IPS-20b (cell line): ENCODE measurements around the gene TNC.

Experiments
- H3K27ac ChIP-seq: one replicate; pipeline ENCODE4 v1.5.1; 2013; ENCODE audit warnings: low read length
- H3K27me3 ChIP-seq: 2 replicates; pipeline ENCODE4 v1.6.1; 2013; ENCODE audit warnings: mild to moderate bottlenecking, low read length, inconsistent platforms; ENCODE audit not compliant: insufficient read depth
- H3K36me3 ChIP-seq: 2 replicates; pipeline ENCODE4 v1.6.1; 2013; ENCODE audit warnings: low read depth, mild to moderate bottlenecking, inconsistent platforms, low read length, moderate library complexity; ENCODE audit not compliant: insufficient read depth
- H3K4me1 ChIP-seq: 2 replicates; pipeline ENCODE4 v1.6.1; 2013; ENCODE audit warnings: mild to moderate bottlenecking, control low read depth, inconsistent platforms, low read length, moderate library complexity; ENCODE audit not compliant: insufficient read depth
- H3K4me3 ChIP-seq: 2 replicates; pipeline ENCODE4 v1.5.1; 2013; ENCODE audit warnings: mild to moderate bottlenecking, low read length, inconsistent platforms
- H3K9ac ChIP-seq: 2 replicates; pipeline ENCODE4 v1.6.1; 2013; ENCODE audit warnings: low read depth, mild to moderate bottlenecking, inconsistent platforms, low read length, moderate library complexity
- H3K9me3 ChIP-seq: 2 replicates; pipeline ENCODE4 v1.6.1; 2013; ENCODE audit warnings: mild to moderate bottlenecking, low read depth, low read length, inconsistent platforms; ENCODE audit not compliant: insufficient read depth

TNC gene

DNA sequence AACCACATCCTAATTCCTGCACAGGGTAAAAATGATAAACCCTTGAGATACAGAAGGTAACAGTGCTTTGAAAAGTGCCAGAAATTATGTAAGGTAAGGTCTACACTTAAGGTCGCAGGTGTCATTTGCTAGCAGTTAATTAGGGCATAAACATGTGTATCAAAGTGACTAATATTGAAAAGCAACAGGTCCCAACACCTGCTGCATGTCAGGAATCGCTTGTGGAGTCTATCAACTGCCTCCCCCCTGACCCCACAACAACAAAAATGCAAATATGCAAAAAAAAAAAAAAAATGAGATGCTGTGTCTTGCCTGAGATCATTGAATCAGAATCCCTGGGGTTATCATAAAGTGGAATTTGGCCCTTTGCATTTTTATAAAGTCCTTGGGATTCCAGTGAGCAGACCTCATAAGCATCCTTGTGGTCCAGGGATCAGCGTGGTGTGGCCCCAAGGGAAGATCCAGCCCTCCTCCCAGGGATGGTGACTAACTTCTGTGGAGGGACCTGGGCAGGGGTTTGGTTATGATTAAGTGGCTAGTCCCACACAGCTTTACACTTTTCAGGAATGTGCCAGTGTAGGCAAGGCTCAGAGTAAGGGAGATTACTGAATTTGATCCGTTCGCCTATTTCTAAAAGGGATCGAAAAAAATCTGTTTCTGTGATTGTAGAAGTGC, 95.1 kb downstream of the TNC start:
- no peaks in the 10 kb centered on the region for H3K36me3 ChIP-seq
- H3K9me3 ChIP-seq = no peaks in the 10 kb centered on the region
- no peak overlapping the region for H3K4me3 ChIP-seq
- H3K27ac ChIP-seq = no peak overlapping the region
- H3K9ac ChIP-seq = no peak overlapping the region
- H3K27me3 ChIP-seq = no peaks in the 10 kb centered on the region
- no peaks in the 10 kb centered on the region for H3K4me1 ChIP-seq

GRCh38 chr9:115018547-115019435, 99.2 kb downstream of the TNC start:
- H3K9ac ChIP-seq = no peak overlapping the region
- no peak overlapping the region for H3K4me3 ChIP-seq
- H3K27ac ChIP-seq = no peak overlapping the region
- H3K27me3 ChIP-seq = no peaks in the 10 kb centered on the region
- no peaks in the 10 kb centered on the region for H3K4me1 ChIP-seq
- H3K36me3 ChIP-seq = no peaks in the 10 kb centered on the region
- H3K9me3 ChIP-seq = no peaks in the 10 kb centered on the region

- H3K27ac ChIP-seq = no peak overlapping the region
- no peaks in the 10 kb centered on the region for H3K27me3 ChIP-seq
- no peaks in the 10 kb centered on the region for H3K4me1 ChIP-seq
- no peak overlapping the region for H3K9ac ChIP-seq
- H3K9me3 ChIP-seq = no peaks in the 10 kb centered on the region
- H3K4me3 ChIP-seq = no peak overlapping the region
- no peaks in the 10 kb centered on the region for H3K36me3 ChIP-seq
Measured at GRCh38 chr9:115016344-115016743, 101.6 kb downstream of the TNC start.

- no peaks in the 10 kb centered on the region for H3K9me3 ChIP-seq
- no peak overlapping the region for H3K4me3 ChIP-seq
- no peaks in the 10 kb centered on the region for H3K27me3 ChIP-seq
- no peaks in the 10 kb centered on the region for H3K36me3 ChIP-seq
- H3K9ac ChIP-seq = no peak overlapping the region
- H3K4me1 ChIP-seq = no peaks in the 10 kb centered on the region
- H3K27ac ChIP-seq = no peak overlapping the region
Measured at GRCh38 chr9:115015018-115015635, 102.8 kb downstream of the TNC start.

DNA sequence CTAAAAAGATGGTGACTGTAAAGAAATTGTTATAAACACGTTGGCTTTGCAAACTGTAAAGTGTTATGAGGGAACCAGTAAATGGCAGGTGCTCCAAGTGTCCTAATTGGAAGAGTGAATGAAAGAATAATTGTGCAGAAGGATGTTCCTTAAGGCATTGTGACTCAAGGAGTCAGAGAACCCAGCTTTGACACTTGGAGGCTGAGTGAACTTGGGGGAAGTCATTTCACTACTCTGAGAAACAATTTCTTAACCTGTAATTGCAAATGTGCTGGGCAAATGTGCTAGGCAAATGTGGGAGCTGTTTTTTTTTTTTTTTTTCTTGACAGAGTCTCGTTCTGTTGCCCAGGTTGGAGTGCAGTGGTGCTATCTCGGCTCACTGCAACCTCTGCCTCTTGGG, 103.5 kb downstream of the TNC start:
- Histone ChIP-seq H3K27ac (no peak overlapping the region), H3K9me3 (no peaks in the 10 kb centered on the region), H3K4me3 (no peak overlapping the region), H3K4me1 (no peaks in the 10 kb centered on the region), H3K36me3 (no peaks in the 10 kb centered on the region), H3K27me3 (no peaks in the 10 kb centered on the region), H3K9ac (no peak overlapping the region)

GRCh38 chr9:115013998-115014397, 104.0 kb downstream of the TNC start:
- H3K27ac ChIP-seq = no peak overlapping the region
- no peaks in the 10 kb centered on the region for H3K9me3 ChIP-seq
- no peaks in the 10 kb centered on the region for H3K4me1 ChIP-seq
- no peaks in the 10 kb centered on the region for H3K36me3 ChIP-seq
- no peak overlapping the region for H3K4me3 ChIP-seq
- H3K27me3 ChIP-seq = no peaks in the 10 kb centered on the region
- H3K9ac ChIP-seq = no peak overlapping the region

GRCh38 chr9:115012486-115012885, 105.5 kb downstream of the TNC start:
- no peaks in the 10 kb centered on the region for H3K4me1 ChIP-seq
- no peak overlapping the region for H3K27ac ChIP-seq
- H3K4me3 ChIP-seq = no peak overlapping the region
- no peaks in the 10 kb centered on the region for H3K36me3 ChIP-seq
- H3K9me3 ChIP-seq = no peaks in the 10 kb centered on the region
- no peak overlapping the region for H3K9ac ChIP-seq
- no peaks in the 10 kb centered on the region for H3K27me3 ChIP-seq

- no peaks in the 10 kb centered on the region for H3K9me3 ChIP-seq
- H3K27ac ChIP-seq = no peak overlapping the region
- no peak overlapping the region for H3K4me3 ChIP-seq
- H3K36me3 ChIP-seq = no peaks in the 10 kb centered on the region
- no peaks in the 10 kb centered on the region for H3K27me3 ChIP-seq
- no peaks in the 10 kb centered on the region for H3K4me1 ChIP-seq
- no peak overlapping the region for H3K9ac ChIP-seq
Measured at GRCh38 chr9:115010874-115011273, 107.1 kb downstream of the TNC start.

DNA sequence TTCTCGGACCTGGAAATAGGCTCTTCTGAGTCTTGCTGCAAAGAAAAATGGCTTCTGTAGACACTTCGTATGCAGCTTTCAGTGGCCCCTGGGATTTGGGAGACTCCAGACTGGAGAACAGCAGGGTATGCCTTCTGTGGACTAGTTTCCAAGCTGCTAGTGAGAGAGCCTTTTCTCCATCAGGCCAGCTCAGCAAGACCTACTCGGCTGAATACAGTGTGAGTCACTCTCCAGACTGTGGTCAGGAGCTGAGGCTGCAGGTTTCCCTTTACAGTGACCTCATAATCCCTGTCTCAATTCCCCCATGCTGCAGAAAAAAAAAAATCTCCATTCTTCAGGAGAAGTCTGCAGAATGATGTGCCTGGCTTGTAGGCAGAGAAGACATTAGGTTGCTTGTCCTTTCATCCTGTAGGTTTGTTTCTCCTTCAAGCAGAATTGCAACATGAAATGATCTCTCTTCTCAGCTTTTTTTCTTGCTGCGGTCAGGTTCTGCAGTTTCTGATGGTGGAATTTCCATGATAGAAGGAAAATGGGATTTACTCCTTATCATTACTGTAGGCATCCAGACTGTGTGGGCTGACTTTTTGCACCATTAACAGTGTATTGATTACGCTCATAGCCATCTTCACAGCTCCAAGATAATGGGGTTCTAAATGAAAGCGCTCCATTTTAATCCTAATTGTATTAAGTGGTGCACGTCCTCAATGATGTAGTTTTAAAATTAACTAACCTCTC, 109.3 kb downstream of the TNC start:
- Histone ChIP-seq H3K9ac (no peak overlapping the region), H3K27ac (no peak overlapping the region)

DNA sequence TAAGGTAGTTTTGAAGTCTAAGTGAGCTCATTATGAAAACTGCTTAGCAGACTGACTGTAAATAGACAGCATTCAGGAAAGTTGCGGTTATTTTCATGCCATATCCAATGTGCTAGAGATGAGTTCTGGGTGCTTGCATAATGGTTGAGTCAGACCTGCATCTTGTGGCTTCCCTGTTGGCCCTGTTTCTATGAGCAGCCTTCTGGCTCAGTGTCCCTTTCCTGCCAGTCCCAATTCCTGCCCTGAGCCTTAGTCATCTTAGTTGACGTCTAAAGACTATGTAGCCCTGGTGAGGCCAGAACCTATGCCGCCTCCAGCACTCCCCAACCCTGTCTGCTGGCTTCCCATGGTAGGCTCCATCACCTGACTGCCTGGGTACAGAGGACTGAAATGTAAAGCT, 111.3 kb downstream of the TNC start:
- no peaks in the 10 kb centered on the region for H3K4me1 ChIP-seq
- H3K4me3 ChIP-seq = no peak overlapping the region
- H3K36me3 ChIP-seq = no peaks in the 10 kb centered on the region
- H3K27me3 ChIP-seq = no peaks in the 10 kb centered on the region
- no peak overlapping the region for H3K27ac ChIP-seq
- H3K9ac ChIP-seq = no peak overlapping the region
- H3K9me3 ChIP-seq = no peaks in the 10 kb centered on the region

More for the DNA sequence above, 109.3 kb downstream of the TNC start:
- no peaks in the 10 kb centered on the region for H3K36me3 ChIP-seq
- H3K4me1 ChIP-seq = no peaks in the 10 kb centered on the region
- no peaks in the 10 kb centered on the region for H3K9me3 ChIP-seq
- H3K4me3 ChIP-seq = no peak overlapping the region
- no peaks in the 10 kb centered on the region for H3K27me3 ChIP-seq

GRCh38 chr9:115005322-115005721, 112.6 kb downstream of the TNC start:
- Histone ChIP-seq H3K4me3 (no peak overlapping the region), H3K9me3 (no peaks in the 10 kb centered on the region), H3K4me1 (no peaks in the 10 kb centered on the region), H3K9ac (no peak overlapping the region), H3K27ac (no peak overlapping the region), H3K36me3 (no peaks in the 10 kb centered on the region), H3K27me3 (no peaks in the 10 kb centered on the region)
